ENCODE results near the gene MGST1. TPM values are rescaled to one million over a fixed set of nuclear protein-coding genes. Genes with fewer than 3 reads are reported as not detected.

MGST1 gene
- total RNA-seq, 1 donor from 2014 or later: 49.4 TPM

- H3K4me3 ChIP-seq (ENCODE audit: low read depth, low read length): no peak overlapping the region
- no peak for TF ChIP-seq CTCF (conservative IDR thresholded peaks at IDR 0.05; ENCODE audit: low read depth, low read length)
- DNase-seq (ENCODE audit: low read depth): no peak
Measured at GRCh38 chr12:16310934-16311333, 36.5 kb upstream of the MGST1 start.

GRCh38 chr12:16323010-16323409, 24.4 kb upstream of the MGST1 start:
- H3K4me3 ChIP-seq (ENCODE audit: low read depth, low read length): no peak overlapping the region
- DNase-seq (ENCODE audit: low read depth): no peak
- TF ChIP-seq CTCF (conservative IDR thresholded peaks at IDR 0.05; ENCODE audit: low read depth, low read length): no peak

GRCh38 chr12:16323638-16324037, 23.8 kb upstream of the MGST1 start:
- H3K4me3 ChIP-seq (ENCODE audit: low read depth, low read length): no peak overlapping the region
- DNase-seq (ENCODE audit: low read depth): no peak
- no peak for TF ChIP-seq CTCF (conservative IDR thresholded peaks at IDR 0.05; ENCODE audit: low read depth, low read length)

GRCh38 chr12:16324272-16324671, 23.2 kb upstream of the MGST1 start:
- no peak for TF ChIP-seq CTCF (conservative IDR thresholded peaks at IDR 0.05; ENCODE audit: low read depth, low read length)
- no peak for DNase-seq (ENCODE audit: low read depth)
- H3K4me3 ChIP-seq (ENCODE audit: low read depth, low read length): no peak overlapping the region

GRCh38 chr12:16324772-16325171, 22.7 kb upstream of the MGST1 start:
- DNase-seq (ENCODE audit: low read depth): no peak
- no peak overlapping the region for H3K4me3 ChIP-seq (ENCODE audit: low read depth, low read length)
- no peak for TF ChIP-seq CTCF (conservative IDR thresholded peaks at IDR 0.05; ENCODE audit: low read depth, low read length)

- TF ChIP-seq CTCF (conservative IDR thresholded peaks at IDR 0.05; ENCODE audit: low read depth, low read length): no peak
- DNase-seq (ENCODE audit: low read depth): no peak
- H3K4me3 ChIP-seq (ENCODE audit: low read depth, low read length): no peak overlapping the region
Measured at GRCh38 chr12:16325426-16325825, 22.0 kb upstream of the MGST1 start.

- no peak overlapping the region for H3K4me3 ChIP-seq (ENCODE audit: low read depth, low read length)
- TF ChIP-seq CTCF (conservative IDR thresholded peaks at IDR 0.05; ENCODE audit: low read depth, low read length): no peak
- no peak for DNase-seq (ENCODE audit: low read depth)
Measured at GRCh38 chr12:16327963-16328362, 19.5 kb upstream of the MGST1 start.

Measured in epithelial cell of proximal tubule (primary cell).